HG03045 (cell line): Measurements from ENCODE around the gene HNF1B.

Experiments
- ATAC-seq: cut with Tn5 transposase; IDR thresholded peaks from one replicate; pipeline ENCODE4 v1.9.1; 2021; ENCODE audit warnings: mild to moderate bottlenecking, moderate library complexity; ENCODE audit not compliant: unreplicated experiment

Gene HNF1B

DNA sequence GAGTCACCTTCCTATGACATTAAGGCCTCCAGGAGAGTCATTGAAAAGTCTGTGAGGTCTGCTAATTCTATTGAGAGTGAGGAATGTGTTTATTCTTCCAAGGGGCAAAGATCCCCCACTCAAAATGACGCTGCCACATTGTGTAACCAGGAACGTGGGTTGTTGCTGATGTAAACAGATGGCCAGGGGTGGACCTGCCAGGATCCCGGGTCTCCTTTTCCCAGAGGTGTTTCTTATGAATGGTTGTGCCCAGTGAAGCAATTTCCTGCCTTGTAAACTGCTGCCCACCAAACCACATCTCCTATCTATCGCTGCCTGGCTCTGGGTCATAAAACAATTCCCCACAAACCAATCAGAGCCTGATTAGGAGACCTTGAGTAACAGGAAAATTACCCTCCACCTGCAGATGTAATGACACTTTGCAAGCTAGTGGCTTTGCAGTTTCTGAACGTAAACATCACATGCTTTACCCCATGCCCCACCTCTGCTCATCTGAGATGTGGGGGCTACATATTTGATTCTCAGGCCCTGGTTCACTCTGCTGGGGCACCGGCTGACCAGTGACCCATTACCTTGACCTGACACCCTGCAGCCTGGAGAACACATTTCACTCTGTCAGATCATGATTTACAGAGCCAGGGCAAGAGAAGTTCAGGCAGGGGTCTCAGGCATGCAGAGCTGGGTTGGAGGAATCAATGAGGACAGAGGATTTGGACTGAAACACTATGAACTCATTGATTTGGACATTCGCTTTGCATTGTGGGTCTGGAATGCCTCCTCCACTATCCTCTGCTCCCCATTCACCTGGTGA lies 68.5 kb downstream of the HNF1B start:
- ATAC-seq, result no peak

DNA sequence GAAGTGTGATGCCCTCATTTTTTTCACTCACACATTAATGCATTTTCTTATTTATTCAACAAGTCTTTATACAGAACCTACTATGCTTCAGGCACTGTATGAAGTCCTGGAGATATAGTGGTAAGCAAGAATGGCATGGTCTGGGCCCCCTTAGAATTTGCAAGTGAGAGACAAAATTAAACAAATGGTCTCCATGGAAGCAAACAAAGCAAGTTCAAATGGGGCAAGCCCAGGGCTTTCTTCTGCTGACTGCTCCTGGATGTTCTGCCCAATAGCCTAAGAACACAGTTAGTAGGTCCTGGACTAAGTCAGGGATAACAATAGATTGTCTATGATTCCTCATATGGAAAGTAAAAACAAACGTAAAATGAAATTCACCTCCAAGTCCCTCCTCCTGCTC lies 70.3 kb downstream of the HNF1B start:
- ATAC-seq, result no peak

DNA sequence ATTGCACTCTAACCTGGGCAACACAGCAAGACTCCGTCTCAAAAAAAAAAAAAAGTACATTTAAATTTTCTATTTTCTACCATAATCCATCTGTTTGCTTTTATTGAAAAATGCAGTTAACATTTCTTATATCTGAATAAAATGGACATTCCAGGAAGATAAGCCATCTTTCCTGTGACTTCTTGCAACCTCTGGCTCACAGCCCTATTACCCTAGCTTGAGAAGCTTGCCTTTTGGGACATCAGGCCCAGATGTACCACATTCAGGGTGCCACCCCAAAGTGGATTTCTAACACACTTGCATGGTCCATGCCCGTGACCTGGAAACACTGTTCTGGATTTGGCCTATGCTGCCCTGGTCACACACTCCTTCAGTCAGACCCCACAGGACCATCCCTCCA lies 71.5 kb downstream of the HNF1B start:
- no peak for ATAC-seq

DNA sequence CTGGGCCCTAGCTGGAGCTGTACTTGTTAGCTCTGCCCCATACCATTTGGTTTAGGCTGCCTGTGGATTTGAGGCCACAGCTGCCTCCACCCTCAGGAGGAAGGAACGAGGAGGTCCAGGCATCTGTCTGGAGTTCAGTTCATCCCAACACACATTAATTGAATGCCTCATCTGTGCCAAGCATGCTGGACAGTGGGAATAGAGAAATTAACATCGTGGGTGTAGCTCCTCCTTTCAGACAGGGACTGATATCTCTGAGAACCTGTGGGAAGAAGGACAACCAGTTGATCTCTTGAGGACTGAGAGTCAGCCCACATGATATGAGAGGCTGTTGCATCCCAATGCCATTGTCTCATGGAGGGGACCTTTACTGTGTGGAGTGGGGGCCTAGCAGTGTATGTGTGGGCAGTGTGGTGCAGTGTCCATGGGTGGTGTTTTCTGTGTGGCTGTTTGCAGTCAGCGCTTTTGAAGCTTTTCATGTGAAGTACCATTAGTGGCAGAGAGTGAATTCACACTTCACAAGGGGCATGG lies 72.2 kb downstream of the HNF1B start:
- no peak for ATAC-seq

DNA sequence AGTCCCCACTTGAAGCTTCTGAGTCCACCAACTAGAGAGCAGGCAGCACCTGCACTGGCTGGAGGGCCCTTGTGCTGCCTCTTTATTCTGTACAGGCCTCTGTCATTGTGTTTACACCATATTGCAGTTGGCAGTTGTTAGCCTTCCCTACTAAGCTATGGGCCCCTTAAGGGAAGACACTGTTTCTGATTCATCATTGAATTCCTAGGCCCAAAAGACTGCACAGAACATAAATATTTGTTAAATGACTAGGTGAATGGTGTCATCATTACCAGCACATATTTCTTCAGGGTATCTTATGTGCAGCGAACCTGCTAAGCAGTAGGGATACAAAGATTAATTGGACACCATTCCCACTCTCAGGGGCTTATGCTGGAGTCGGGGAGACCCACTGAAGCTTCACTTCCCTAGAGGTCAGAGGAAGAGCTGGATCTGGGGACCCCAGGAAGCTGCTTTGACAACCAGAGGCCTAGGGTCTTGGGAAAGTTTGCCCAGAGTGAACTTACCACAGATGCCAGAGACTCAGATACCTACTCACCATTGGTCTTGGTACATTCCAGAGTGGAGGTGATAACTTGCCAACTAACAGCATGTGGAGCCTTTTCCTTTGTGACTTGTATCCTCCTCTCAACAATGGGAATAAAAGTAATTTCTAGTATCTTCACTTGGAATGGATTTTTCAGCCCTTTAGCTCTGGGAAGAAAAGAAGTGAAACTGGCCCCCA lies 72.9 kb downstream of the HNF1B start:
- ATAC-seq, result no peak

DNA sequence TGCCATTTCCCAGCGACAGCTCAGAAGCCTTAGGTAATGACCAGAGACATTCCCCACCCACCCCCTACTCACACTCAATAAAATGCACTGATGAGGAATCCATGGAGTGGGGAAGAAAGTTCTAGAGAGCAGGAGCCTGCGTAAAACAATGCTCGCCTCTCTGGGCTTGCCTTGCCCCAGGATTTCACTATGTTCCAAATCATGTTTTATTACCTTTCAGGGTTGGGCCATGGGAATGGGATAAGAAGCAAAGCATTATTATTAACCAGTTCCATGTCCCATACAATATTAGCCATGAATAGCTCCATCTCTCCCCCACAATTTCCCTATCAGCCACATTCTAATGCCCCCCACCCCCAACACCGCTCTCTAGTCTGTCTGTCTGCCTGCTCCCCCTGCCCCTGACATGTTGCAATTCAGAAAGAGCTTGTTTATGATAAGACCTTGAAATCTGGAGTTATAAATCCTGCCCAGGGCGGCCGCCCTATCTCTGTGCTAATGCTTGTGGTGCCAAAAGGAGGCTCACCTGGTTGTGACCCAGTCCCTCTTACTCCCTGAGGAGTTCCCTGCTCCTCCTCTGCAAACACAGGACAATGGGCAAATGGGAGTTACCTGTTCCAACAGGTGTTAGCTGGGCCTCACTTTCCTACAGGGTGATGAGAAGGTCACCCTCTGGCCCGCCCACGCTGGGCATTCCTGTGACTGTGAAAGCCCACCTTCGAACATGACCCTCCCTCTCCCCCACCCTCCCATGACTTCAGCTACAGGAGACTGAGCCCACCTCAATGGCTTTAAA lies 73.6 kb downstream of the HNF1B start:
- ATAC-seq, result no peak

DNA sequence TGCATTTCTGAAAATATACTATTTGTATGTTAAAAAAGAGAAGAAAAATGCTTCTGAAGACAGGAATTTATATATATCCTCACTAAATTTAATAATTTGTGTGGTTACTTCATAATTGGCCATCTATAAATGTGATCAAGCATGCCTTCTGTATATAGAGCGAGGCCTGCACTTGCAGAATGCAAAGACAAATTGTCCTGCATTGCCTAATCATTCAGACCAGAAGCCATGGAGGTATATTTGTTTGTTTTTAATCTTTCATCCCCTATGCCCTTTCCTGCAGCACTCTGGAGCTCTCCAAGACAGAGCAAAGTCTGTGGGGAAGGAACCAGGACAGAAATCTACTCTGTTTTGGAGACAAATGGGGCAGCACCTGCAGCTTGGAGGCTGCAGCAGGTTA lies 77.8 kb downstream of the HNF1B start:
- ATAC-seq, result no peak

DNA sequence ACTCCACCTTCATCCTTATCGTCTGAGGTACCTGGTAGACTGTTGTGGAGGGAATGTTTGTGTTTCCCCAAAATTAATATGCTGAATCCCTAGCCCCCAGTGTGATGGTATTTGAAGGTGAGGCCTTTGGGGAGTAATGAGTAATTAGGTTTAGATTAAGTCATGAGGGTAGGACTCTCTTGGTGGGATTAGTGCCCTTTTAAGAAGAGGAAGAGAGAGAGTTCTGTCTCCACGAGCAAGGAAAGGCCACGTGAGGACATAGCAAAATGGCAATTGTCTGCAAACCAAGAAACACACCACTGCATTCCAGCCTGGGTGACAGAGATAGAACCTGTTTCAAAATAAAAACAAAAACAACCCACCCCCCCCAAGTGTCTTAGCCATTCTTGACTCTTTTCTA lies 80.6 kb downstream of the HNF1B start:
- ATAC-seq, result no peak

DNA sequence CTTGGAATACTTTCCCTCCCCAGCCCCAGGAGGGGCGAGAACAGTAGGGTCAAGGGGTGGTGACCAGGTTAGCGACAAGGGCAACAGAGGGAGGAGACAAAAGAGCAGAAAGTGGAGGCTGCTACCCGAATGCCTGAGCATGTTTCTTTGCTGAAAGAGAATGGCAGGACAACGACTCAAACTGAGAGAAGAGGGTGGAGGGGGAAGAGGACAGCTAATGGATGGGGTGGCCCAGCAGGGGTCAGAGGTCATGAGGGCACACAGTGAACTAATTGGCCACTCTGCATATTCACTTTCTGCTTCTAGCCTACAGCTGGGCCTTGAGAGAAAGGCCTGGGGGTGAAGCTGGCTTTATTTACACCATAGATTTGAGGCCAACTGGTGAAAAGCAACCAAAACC lies 82.5 kb downstream of the HNF1B start:
- no peak for ATAC-seq

DNA sequence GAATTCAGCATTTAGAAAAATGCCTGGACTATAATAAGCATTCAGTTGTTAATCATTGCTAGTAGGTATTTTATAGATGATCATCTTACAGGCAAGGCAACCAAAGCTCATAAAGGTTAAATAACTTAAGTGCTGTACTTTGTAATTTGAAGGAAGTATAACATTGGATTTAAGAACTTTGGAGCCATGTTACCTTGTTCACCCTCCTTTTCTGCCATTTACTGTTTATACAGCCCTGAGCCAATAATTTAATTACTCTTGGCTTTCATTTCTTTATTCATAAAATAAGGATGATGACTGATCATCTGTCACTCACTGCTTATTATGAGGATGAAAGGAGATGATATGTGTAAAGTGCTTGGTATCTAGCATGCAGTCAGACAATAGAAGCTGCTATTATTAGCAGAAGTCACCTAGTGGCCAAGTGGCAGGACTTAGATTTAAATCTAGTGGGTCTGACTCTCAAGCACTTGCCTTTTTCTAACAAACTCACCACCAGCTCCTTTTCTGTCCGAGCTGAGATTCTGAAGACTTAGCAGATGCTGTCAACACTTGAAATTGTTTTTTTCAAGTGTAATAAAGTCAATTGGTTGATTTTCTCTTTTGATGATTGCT lies 83.4 kb downstream of the HNF1B start:
- ATAC-seq, result no peak

DNA sequence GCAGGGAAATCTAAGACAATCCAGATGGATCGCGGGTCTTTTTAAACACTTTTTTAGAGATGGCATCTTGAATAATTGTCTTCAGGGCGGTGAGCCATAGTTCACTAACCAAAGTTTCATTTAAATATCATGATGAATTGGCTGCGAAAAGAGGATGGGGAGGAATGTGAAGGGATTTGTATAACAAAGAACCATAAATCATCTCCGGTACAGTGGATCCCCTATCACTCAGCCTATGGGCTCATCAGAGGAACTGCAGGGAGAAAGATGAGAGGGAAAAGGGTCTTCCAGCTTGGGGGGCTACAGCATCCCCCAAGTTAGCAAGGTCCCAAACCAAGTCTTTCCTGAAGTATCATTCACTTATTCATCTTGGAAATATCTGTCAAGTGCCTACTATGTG lies 84.9 kb downstream of the HNF1B start:
- no peak for ATAC-seq

DNA sequence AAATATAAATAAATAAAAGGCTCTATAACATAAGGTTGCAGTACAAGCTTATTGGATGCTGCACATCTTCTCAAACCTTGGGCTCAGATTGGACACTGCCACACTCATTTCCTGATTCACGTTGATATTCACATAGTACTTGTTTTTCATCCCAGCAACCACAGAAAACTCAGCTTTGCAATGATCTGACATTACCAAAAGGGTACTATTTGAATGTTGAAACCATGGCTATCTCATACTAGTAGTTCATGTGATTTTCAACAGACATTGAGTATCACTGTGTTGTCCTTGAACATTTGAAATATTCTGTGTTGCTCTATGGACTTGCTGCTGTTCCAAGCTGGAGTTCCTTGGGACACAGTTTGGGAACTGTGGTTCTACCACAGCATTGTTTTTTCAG lies 87.7 kb downstream of the HNF1B start:
- ATAC-seq, result no peak

DNA sequence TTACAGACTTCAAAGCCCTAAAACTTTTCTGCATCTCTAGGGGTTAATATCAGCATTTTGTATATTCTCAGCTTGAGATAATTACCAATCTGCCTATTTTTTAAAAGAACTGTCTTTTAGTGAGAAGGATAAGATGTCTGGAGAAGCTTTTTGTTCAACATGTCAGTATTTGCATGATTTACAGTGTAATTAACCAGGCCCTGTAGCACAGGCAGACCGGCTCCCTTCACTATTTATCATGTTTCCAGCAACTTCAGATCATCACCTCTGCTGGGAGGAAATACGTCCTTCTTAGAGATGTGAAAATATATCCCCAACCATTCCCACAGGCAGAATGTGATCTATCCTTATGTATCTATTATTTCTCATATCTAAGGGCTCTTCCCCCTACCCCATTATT lies 93.0 kb downstream of the HNF1B start:
- ATAC-seq, result no peak

DNA sequence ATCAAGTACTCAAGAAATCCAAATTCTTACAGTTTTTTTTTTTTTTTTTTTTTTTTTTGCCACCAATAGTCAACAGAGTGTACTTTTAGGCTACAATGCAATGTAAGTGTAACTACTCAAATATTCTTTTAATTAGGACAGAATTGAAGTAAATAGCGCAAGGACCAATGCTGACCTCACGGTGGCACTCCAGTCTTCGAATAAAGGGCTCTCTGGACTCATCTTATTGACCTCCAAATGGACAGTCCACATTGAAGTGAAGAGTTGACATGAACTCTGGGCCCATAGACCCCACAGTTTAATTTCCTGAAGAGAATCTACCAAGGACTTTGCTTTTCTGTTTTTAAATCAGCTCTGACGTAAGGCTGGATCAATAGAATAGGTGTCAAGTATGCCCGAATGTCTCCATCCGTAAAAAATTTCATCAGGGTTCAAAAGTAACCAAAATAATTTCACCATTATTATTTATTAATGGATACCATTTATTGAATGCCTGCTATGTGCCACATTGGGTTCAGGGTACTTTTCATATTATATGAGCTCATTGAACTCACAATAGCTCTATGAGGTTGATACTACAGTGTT lies 94.3 kb downstream of the HNF1B start:
- ATAC-seq, result no peak

DNA sequence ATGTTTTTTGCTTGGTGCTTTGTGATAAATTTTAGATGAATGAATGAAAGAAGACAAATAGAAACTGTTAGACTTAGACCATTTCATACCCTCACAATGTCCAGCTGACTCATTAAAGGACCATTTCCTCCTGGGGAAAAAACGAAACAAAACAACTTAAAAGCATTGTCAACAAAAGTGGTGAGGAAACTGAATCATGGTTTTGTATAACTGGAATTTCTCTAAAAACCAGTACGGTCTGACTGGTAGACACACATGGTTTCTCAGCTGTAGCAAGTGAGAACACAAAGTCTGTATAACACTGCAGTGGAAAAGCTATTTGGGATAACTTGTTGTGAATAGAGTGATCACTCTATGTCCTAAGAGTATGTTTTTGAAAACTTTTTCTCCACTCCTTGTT lies 96.3 kb downstream of the HNF1B start:
- ATAC-seq, result no peak

DNA sequence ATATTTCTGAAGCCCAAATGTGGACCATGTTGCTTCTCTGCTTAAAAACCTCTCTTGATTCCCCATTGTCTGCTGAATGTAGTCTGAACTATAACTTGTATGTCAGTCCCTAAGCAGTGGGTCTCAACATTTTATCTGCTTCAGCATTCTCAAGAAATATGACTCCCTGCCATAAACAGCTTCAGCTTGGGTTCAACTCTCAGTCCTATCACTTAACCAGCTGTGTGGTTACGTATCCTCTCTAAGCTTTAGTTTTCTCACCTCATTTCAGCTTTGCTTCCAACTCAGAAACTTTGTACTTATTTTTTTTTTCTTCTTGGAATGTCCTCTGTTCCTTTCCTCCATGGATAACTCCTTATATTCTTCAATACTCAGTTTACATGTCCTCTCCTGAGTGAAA lies 97.0 kb downstream of the HNF1B start:
- ATAC-seq, result no peak

DNA sequence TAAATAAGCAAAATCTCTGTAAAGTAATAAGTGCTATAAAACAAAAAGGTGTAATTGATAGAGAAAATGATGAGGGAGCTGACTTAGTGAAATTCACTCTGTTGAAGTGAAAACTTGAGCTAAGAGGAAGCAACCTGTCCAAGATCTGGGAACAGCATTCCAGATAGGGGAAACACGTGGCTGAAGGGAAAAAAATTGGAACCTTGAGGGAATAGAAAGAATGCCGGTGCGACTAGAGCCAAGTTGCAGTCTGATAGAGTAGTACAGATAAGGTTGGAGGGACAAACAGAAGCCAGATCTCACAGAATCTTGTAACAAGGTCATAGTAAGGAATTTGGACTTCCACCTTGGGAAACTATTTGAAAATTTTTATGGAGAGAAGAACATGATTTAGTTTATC lies 101.0 kb downstream of the HNF1B start:
- ATAC-seq, result no peak

DNA sequence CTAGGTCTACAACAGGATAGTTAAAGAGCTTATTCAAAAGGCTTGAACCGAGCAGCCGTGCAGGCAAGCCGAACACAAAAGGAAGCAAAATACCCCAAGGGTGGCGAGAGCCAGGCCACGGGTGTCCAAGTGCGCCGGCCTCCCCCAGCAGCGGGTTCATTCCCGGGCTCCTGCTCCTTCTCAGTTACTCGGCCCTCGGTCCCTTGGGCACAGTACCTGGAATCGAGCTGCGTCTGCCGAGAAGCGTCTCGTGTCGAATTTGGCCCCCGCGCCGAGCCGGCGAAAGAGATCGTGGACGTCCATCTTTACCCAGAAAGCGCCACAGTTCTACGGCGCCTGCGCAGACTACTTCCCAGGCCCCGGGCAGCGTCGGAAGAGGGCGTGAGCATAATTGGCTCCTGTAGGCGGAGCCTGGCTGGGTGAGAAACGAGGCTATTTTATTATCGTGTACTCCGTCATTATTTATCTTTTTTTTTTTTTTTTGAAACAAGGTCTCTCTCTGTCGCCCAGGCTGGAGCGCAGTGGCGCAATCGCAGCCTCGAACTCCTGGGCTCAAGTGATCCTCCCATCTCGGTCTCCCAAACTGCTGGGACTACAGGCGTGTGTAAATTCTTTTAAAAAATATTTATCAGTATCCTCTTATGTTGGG lies 101.6 kb downstream of the HNF1B start, which contains the start of gene DDX52:
Gene DDX52, minus strand, starts transcription at position 329 of the 649 bp plus-strand sequence. Its CDS starts 26 bp downstream, at position 303.
- ATAC-seq, result peak; percentile 89

DNA sequence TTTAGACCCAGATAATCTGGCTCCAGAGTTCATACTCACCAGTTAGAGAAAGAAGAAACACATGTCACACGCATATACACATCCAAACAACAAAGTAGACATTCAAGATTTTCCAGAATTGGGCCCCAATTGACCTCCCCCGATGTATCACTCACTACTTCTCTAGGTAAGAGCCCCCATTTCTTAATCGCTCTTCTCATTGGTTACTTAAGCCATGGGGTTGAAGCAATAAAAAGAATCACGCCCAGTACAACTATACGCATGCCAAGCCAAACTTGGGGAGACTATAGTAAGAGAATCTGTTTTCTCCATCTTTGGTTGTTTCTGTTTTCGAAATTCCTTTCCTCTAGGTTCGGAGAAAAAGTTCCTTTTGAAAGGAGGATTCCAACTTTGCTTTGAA lies 102.2 kb downstream of the HNF1B start:
- no peak for ATAC-seq

DNA sequence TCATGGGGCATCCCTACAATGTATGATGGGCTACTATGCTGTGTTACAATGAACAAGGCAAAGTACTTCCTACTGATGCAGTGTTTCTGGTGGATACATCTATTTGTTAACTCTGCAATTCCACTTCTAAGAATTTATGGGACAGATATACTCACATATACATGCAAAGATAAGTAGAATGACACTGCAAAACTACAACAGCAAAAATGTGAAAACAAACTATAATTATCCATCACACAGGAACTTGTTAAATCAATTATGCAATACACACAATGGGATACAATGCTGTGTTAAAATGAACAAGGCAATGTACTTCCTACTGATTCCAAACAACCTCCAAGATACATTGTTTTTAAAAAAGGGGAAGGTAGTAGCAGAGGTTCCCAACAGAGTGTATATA lies 104.8 kb downstream of the HNF1B start:
- ATAC-seq, result no peak
